Measurements from ENCODE around the gene ZNF747.
"Not testable (repeated sequence)": the region's sequence is repeated elsewhere in the genome, so short reads cannot be mapped to it uniquely, and the experiment has no call there.

ZNF747 gene

GRCh38 chr16:30533748-30534367 is 800 bp downstream of the ZNF747 start:
- DNase-seq (ENCODE audit: low spot score) = no peak

GRCh38 chr16:30533146-30533522 is 1.5 kb downstream of the ZNF747 start:
- no peak for DNase-seq (ENCODE audit: low spot score)

- no peak for DNase-seq (ENCODE audit: low spot score)
Observed at GRCh38 chr16:30532285-30533145, 2.1 kb downstream of the ZNF747 start.

- no peak for DNase-seq (ENCODE audit: low spot score)
Observed at GRCh38 chr16:30530163-30531037, 4.3 kb downstream of the ZNF747 start.

GRCh38 chr16:30528799-30529457 is 5.7 kb downstream of the ZNF747 start:
- no peak for DNase-seq (ENCODE audit: low spot score)

- DNase-seq (ENCODE audit: low spot score) = peak; percentile 44
Observed at GRCh38 chr16:30527635-30528178, 7.0 kb downstream of the ZNF747 start.

- DNase-seq (ENCODE audit: low spot score) = peak; percentile 96
Observed at GRCh38 chr16:30526823-30527634, 7.6 kb downstream of the ZNF747 start.

GRCh38 chr16:30526137-30526822 is 8.4 kb downstream of the ZNF747 start, which contains the start of gene ZNF768:
Gene ZNF768 (minus strand): TSS chr16:30526566. CDS start chr16:30526413, 153 bp downstream.
- DNase-seq (ENCODE audit: low spot score) = no peak

GRCh38 chr16:30525844-30526136 is 8.9 kb downstream of the ZNF747 start:
- DNase-seq (ENCODE audit: low spot score) = no peak

- DNase-seq (ENCODE audit: low spot score) = no peak
Observed at GRCh38 chr16:30524575-30525568, 9.8 kb downstream of the ZNF747 start.

- DNase-seq (ENCODE audit: low spot score) = no peak
Observed at GRCh38 chr16:30523768-30524574, 10.7 kb downstream of the ZNF747 start.

- DNase-seq (ENCODE audit: low spot score) = not testable (repeated sequence)
Observed at GRCh38 chr16:30522702-30523463, 11.8 kb downstream of the ZNF747 start.

- no peak for DNase-seq (ENCODE audit: low spot score)
Observed at GRCh38 chr16:30521873-30522641, 12.6 kb downstream of the ZNF747 start.

- no peak for DNase-seq (ENCODE audit: low spot score)
Observed at GRCh38 chr16:30521476-30521872, 13.2 kb downstream of the ZNF747 start.

- no peak for DNase-seq (ENCODE audit: low spot score)
Observed at GRCh38 chr16:30519120-30520049, 15.3 kb downstream of the ZNF747 start.

GRCh38 chr16:30518552-30518951 is 16.1 kb downstream of the ZNF747 start:
- DNase-seq (ENCODE audit: low spot score) = no peak
